HPDE6-E6E7 (cell line): ENCODE measurements around the gene CTDNEP1.

ENCODE experiments used
- DNase-seq: peaks from one replicate; pipeline ENCODE4 v3.0.0; 2011; ENCODE audit warnings: missing footprints; ENCODE audit errors: extremely low spot score

CTDNEP1 gene

GRCh38 chr17:7215136-7215638, 36.3 kb downstream of the CTDNEP1 start:
- no peak for DNase-seq

GRCh38 chr17:7214300-7215135, 37.0 kb downstream of the CTDNEP1 start:
- peak; percentile 92 for DNase-seq

GRCh38 chr17:7213895-7214299, 37.6 kb downstream of the CTDNEP1 start:
- no peak for DNase-seq

- DNase-seq = no peak
Observed at GRCh38 chr17:7211491-7212273, 39.9 kb downstream of the CTDNEP1 start.

- no peak for DNase-seq
Observed at GRCh38 chr17:7208754-7209460, 42.6 kb downstream of the CTDNEP1 start.

- no peak for DNase-seq
Observed at GRCh38 chr17:7208027-7208571, 43.4 kb downstream of the CTDNEP1 start.

- DNase-seq = no peak
Observed at GRCh38 chr17:7207120-7208001, 44.2 kb downstream of the CTDNEP1 start.

GRCh38 chr17:7205561-7205960, 46.0 kb downstream of the CTDNEP1 start:
- no peak for DNase-seq

- DNase-seq = no peak
Observed at GRCh38 chr17:7204828-7205461, 46.6 kb downstream of the CTDNEP1 start.

GRCh38 chr17:7204336-7204735, 47.2 kb downstream of the CTDNEP1 start:
- DNase-seq = no peak

GRCh38 chr17:7203391-7203790, 48.1 kb downstream of the CTDNEP1 start:
- no peak for DNase-seq

GRCh38 chr17:7196651-7197401, 54.7 kb downstream of the CTDNEP1 start:
- no peak for DNase-seq

GRCh38 chr17:7195971-7196370, 55.6 kb downstream of the CTDNEP1 start:
- no peak for DNase-seq
